Testis (tissue), 3 donors: Measurements from ENCODE around the gene SLC36A4. TPM values are rescaled to one million over a fixed set of nuclear protein-coding genes. Genes with fewer than 3 reads are reported as not detected.

ENCODE experiments used
- DNase-seq: peaks from one replicate; pipeline ENCODE4 v3.0.0-alpha.2; 2019
- H3K27ac ChIP-seq, 2 donors: fragments of 200-600 bp; sonication (generic); one replicate each; pipeline ENCODE4 v1.5.1; 2019
- H3K27me3 ChIP-seq: fragments of 200-600 bp; sonication (generic); one replicate; pipeline ENCODE4 v1.5.1; 2019
- H3K36me3 ChIP-seq: fragments of 200-600 bp; sonication (generic); one replicate; pipeline ENCODE4 v1.5.1; 2017; ENCODE audit warnings: low read depth; ENCODE audit errors: missing control alignments
- H3K4me1 ChIP-seq: fragments of 200-600 bp; sonication (generic); one replicate; pipeline ENCODE4 v1.5.1; 2019
- H3K4me3 ChIP-seq, 2 donors: fragments of 200-600 bp; sonication (generic); one replicate each; pipeline ENCODE4 v1.5.1; 2017 to 2019
- H3K9me3 ChIP-seq: fragments of 200-600 bp; sonication (generic); one replicate; pipeline ENCODE4 v1.5.1; 2017
- POLR2A ChIP-seq: fragments of 450-650 bp; IDR thresholded peaks from one replicate; pipeline ENCODE4 v1.6.1; 2017; ENCODE audit warnings: antibody characterized with exemption, mild to moderate bottlenecking, moderate library complexity
- WGBS, 2 donors: methylation state at CpG; one replicate each; pipeline ENCODE4 v1.1.5; 2018; 5-methylcytosine and 5-hydroxymethylcytosine counted together
- intact Hi-C: fragments of 100-400 bp; cut with DNase I; formaldehyde crosslinking; loops from one replicate; pipeline ENCODE4 v1.15.1; 2023; ENCODE audit warnings: low total_unique reads
- polyA plus RNA-seq: library from polyadenylated mRNA; stranded (reverse); fragments of 350-450 nt; fragmentation: Illumina TruSeq; extraction: RNeasy Lipid Tissue Mini Kit (QIAGEN cat#74804); gene quantifications from one replicate; pipeline ENCODE4 v1.2.3, GENCODE V29; 2014; ENCODE audit warnings: low read depth, low replicate concordance; ENCODE audit not compliant: insufficient read depth
- total RNA-seq, 2 donors: library from RNA; depleted of rRNA; stranded (reverse); fragments of >200 nt; gene quantifications; one replicate each; pipeline ENCODE4 v1.2.3, GENCODE V29; 2016
- TF ChIP-seq, protein P1 (sequence below), 3 experiments: fragments of 450-650 bp in 2 of 3; fragments of 200-600 bp in 1 of 3; sonication (generic) in 1 of 3; IDR thresholded peaks; one replicate each; pipeline ENCODE4 v1.5.1; 2016 to 2019; ENCODE audit warnings: antibody characterized with exemption in 3 of 3, mild to moderate bottlenecking in 2 of 3, moderate library complexity in 1 of 3

Gene SLC36A4
- total and polyA plus RNA-seq, 3 donors from 2014 or later = 9.3 to 23.5 (median 18.3) TPM

DNA sequence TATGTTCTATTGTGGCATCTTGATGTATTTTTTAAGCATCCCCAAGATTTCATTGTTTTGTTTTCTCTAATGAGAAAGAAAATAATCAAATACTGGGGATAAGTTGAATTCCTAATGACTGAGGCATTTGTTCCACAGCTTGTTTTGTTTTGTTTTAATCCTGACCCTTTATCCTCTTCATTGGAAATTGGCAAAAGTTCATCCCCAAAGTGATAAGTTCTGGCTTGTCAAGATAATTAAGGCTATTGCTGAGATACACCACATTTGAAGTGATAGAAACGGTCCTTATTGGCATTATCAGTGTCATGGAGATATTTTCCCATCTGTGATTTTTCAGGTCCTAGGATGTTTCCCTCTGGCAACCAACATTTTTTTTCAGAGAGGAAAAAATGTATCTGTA lies 65.0 kb downstream of the SLC36A4 start:
- Histone ChIP-seq H3K4me3 (no peak overlapping the region), H3K36me3 (no peaks in the 10 kb centered on the region), H3K27ac (no peak overlapping the region), H3K27me3 (no peaks in the 10 kb centered on the region), H3K9me3 (no peaks in the 10 kb centered on the region), H3K4me1 (no peaks in the 10 kb centered on the region)
- intact Hi-C loops = no loop called here
- TF ChIP-seq, protein P1, sequence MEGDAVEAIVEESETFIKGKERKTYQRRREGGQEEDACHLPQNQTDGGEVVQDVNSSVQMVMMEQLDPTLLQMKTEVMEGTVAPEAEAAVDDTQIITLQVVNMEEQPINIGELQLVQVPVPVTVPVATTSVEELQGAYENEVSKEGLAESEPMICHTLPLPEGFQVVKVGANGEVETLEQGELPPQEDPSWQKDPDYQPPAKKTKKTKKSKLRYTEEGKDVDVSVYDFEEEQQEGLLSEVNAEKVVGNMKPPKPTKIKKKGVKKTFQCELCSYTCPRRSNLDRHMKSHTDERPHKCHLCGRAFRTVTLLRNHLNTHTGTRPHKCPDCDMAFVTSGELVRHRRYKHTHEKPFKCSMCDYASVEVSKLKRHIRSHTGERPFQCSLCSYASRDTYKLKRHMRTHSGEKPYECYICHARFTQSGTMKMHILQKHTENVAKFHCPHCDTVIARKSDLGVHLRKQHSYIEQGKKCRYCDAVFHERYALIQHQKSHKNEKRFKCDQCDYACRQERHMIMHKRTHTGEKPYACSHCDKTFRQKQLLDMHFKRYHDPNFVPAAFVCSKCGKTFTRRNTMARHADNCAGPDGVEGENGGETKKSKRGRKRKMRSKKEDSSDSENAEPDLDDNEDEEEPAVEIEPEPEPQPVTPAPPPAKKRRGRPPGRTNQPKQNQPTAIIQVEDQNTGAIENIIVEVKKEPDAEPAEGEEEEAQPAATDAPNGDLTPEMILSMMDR (IDR thresholded peaks at IDR 0.05) = no peak
- TF ChIP-seq POLR2A = no peak
- WGBS, 2 donors = 27 to 38% methylated on average over 1 of the region's 1 CpG
- no peak for DNase-seq

DNA sequence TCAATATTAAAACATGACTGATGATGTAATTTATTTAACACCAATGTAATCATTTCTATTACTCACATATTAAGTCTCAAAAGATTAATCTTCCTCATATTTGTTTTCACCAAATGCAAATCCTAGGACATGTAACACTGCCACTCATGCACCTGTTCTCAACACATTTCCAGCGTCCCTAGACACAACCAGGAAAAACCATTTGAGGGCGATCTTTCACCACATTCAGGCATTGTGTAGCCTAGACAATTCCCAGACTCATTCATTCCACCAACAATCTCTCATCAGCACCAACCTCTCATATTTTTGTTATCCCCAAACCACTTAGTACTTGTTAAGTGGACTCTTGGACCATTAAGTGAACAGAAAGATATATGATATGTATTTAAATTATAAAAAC lies 66.1 kb downstream of the SLC36A4 start:
- TF ChIP-seq POLR2A = no peak
- TF ChIP-seq, protein P1 (IDR thresholded peaks at IDR 0.05) = no peak
- no peak overlapping the region for H3K27ac ChIP-seq
- intact Hi-C loops = no loop called here
- H3K9me3 ChIP-seq = no peaks in the 10 kb centered on the region
- no peaks in the 10 kb centered on the region for H3K36me3 ChIP-seq
- no peak for DNase-seq
- H3K4me3 ChIP-seq = no peak overlapping the region
- H3K27me3 ChIP-seq = no peaks in the 10 kb centered on the region
- H3K4me1 ChIP-seq = no peaks in the 10 kb centered on the region
- 50 to 51% methylated on average over 2 of the region's 2 CpGs for WGBS, 2 donors

DNA sequence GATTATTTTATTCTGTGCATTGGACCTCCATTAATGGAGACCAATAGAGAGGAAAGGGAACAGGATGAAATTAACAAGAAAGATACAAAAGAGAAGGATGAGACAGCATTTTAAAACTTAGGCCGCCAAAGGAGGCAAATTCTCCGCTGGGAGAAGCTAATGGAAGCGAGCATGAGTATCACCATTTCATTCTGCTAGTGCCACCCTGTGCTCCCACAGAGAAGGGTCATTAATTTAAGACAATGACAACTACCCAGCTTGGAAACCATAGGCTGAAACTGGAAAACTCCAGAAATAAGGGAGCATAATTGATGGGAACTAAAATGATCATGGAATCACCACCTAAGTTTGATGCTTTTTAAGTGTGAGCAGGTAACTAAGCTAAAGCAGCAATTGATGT lies 69.2 kb downstream of the SLC36A4 start:
- no peaks in the 10 kb centered on the region for H3K36me3 ChIP-seq

DNA sequence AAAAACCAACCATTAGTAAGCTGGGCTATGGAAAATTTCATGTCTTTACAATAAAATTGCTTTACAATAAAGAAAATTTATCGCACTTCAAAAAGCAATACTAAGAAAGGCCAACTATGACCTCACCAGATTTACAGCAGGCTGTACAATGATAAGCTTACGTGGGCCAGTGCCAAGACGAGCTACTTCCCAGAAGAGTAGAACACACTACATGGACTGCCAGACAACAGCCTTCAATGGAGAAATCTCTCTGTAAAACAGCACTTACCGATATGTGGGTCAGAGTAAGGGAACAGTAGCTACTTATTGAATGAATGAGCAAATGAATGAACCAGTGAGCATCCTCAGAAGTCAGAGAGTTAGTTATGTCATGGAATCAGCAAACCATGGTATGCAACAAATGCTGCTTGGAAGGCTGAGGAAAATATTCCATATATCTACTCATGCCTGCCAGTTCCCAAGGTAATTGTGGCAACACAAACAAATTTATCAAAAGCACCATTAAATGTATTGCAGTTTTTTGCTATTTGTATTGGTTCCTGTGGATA lies 74.4 kb downstream of the SLC36A4 start:
- H3K27ac ChIP-seq = no peak overlapping the region
- no peaks in the 10 kb centered on the region for H3K9me3 ChIP-seq
- peak; percentile 39 for DNase-seq
- no peak overlapping the region for H3K4me3 ChIP-seq
- intact Hi-C loops = no loop called here
- WGBS, 2 donors = 42 to 56% methylated on average over 4 of the region's 4 CpGs
- TF ChIP-seq, protein P1 (IDR thresholded peaks at IDR 0.05) = no peak
- no peak for TF ChIP-seq POLR2A
- no peaks in the 10 kb centered on the region for H3K27me3 ChIP-seq
- H3K36me3 ChIP-seq = no peaks in the 10 kb centered on the region
- no peaks in the 10 kb centered on the region for H3K4me1 ChIP-seq

More for the DNA sequence above, 69.2 kb downstream of the SLC36A4 start:
- no peaks in the 10 kb centered on the region for H3K9me3 ChIP-seq
- H3K4me3 ChIP-seq = no peak overlapping the region
- TF ChIP-seq, protein P1 (IDR thresholded peaks at IDR 0.05) = no peak
- no peak for TF ChIP-seq POLR2A
- no peak overlapping the region for H3K27ac ChIP-seq
- intact Hi-C loops = no loop called here
- H3K27me3 ChIP-seq = no peaks in the 10 kb centered on the region
- 86 to 91% methylated on average over 3 of the region's 3 CpGs for WGBS, 2 donors
- H3K4me1 ChIP-seq = no peaks in the 10 kb centered on the region
- no peak for DNase-seq

DNA sequence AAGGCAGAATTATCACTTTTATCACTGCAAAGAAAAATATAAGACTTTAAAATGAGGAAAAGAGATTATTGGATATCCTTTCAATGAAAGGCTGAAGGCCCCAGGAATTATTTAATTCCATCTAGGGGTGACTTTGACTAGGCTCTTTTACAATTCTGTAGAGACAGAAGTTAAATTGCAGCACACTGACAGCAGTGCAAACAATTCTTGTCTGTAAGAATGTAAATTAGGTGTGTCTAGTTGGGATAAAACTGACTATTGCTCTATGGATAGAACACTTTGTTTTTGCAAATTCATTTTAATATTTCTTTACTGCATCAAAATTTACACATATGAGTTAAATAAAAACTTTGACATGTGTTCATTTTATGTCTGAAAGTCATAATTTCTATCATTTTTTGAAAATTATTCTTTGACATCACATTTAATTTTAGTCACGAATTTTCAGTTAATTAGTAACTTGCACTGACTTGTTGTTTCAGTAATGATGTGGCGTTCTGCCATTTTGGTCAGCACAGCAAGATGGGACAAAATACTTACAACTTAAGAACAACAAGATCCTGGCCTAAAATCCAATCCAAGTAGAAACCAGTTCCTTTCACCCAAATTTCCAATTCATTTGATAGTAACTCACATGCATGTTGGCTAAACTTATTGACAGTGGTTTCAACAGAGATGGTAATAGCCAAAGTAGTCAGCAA lies 75.1 kb downstream of the SLC36A4 start:
- H3K27ac ChIP-seq = no peak overlapping the region
- DNase-seq = no peak
- intact Hi-C loops = no loop called here
- no peaks in the 10 kb centered on the region for H3K27me3 ChIP-seq
- H3K4me3 ChIP-seq = no peak overlapping the region
- H3K4me1 ChIP-seq = no peaks in the 10 kb centered on the region
- H3K36me3 ChIP-seq = no peaks in the 10 kb centered on the region
- TF ChIP-seq, protein P1 (IDR thresholded peaks at IDR 0.05) = no peak
- TF ChIP-seq POLR2A = no peak
- WGBS, 2 donors = 59 to 68% methylated on average over 2 of the region's 2 CpGs
- H3K9me3 ChIP-seq = no peaks in the 10 kb centered on the region
